HepG2 (cell line): ENCODE data around the gene NEK5. TPM values are rescaled to one million over a fixed set of nuclear protein-coding genes. Genes with fewer than 3 reads are reported as not detected.

Experiments
- ATAC-seq: fragments of 200-7000 bp; cut with Tn5 transposase; 3 replicates; pipeline ENCODE4 v1.9.1; 2020; ENCODE audit warnings: mild to moderate bottlenecking, moderate library complexity
- BruUV-seq: library from RNA; stranded (reverse); fragments of 400-500 nt; replicated peaks from 2 replicates; lab custom pipeline; 2021; lab: Mats Ljungman, UMichigan
- CTCF ChIA-PET: fragments of 300-600 bp; formaldehyde crosslinking; extraction: SDS; loops from one replicate; lab custom pipeline; 2021; ENCODE audit warnings: low total read pairs, inconsistent platforms, low intra/inter-chr PET ratio; lab: Yijun Ruan, JAX
- POLR2A ChIA-PET: fragments of 350-600 bp; sonication (Branson Sonifier 250); formaldehyde crosslinking; loops from one replicate; lab custom pipeline; 2020; ENCODE audit warnings: antibody characterized with exemption, inconsistent platforms; lab: Yijun Ruan, JAX
- DNase-seq: peaks from one replicate; pipeline ENCODE4 v3.0.0-alpha.2; 2015; ENCODE audit warnings: low spot score
- FAIRE-seq: peaks from 3 replicates; lab custom pipeline; 2011; peaks lifted over from hg19 to GRCh38; lab: Jason Lieb, UNC
- H2AFZ ChIP-seq: one replicate; pipeline ENCODE4 v1.6.1; 2011; ENCODE audit warnings: low read length, inconsistent platforms
- H3K27ac ChIP-seq: fragments of 300-600 bp; 3 replicates; pipeline ENCODE4 v1.8.0; 2011; ENCODE audit warnings: mixed run types, mild to moderate bottlenecking, mixed read lengths, low read length, inconsistent platforms; ENCODE audit not compliant: insufficient read depth; ENCODE audit errors: extremely low read length
- H3K27me3 ChIP-seq, 2 experiments: fragments of 200-600 bp in 1 of 2; 2 replicates in 1 of 2; 3 replicates in 1 of 2; pipeline versions ENCODE4 v1.6.0 to v1.8.0; 2011; ENCODE audit warnings: low read length in 2 of 2, mild to moderate bottlenecking in 2 of 2, moderate library complexity in 2 of 2, inconsistent platforms in 1 of 2; ENCODE audit not compliant: insufficient read depth in 2 of 2, control insufficient read depth in 1 of 2
- H3K36me3 ChIP-seq, 2 experiments: fragments of 200-600 bp in 1 of 2; replicated peaks in 1 of 2; 2 replicates in 1 of 2; 3 replicates in 1 of 2; pipeline versions ENCODE4 v1.5.1 to v1.8.0; 2011; ENCODE audit warnings: low read length in 2 of 2, inconsistent platforms in 1 of 2; ENCODE audit not compliant: insufficient read depth in 2 of 2, control insufficient read depth in 1 of 2
- H3K4me1 ChIP-seq: 2 replicates; pipeline ENCODE4 v1.5.1; 2012; ENCODE audit warnings: low read length, inconsistent platforms; ENCODE audit not compliant: insufficient read depth
- H3K4me2 ChIP-seq: 2 replicates; pipeline ENCODE4 v1.6.0; 2011; ENCODE audit warnings: low read depth, low read length, inconsistent platforms
- H3K4me3 ChIP-seq, 3 experiments: fragments of 200-600 bp in 1 of 3; sonication (generic), shearing (Covaris generic) in 1 of 3; replicated peaks in 1 of 3; 2 replicates each; pipeline ENCODE4 v1.5.1; 2011 to 2016; ENCODE audit warnings: low read length in 3 of 3, inconsistent platforms in 2 of 3, low read depth in 2 of 3, mild to moderate bottlenecking in 2 of 3, control low read depth in 1 of 3, mixed read lengths in 1 of 3; ENCODE audit not compliant: insufficient read depth in 1 of 3
- H3K79me2 ChIP-seq: one replicate; pipeline ENCODE4 v1.6.1; 2011; ENCODE audit warnings: low read length, inconsistent platforms; ENCODE audit not compliant: insufficient read depth
- H3K9ac ChIP-seq: 2 replicates; pipeline ENCODE4 v1.6.0; 2011; ENCODE audit warnings: mild to moderate bottlenecking, low read depth, low read length, inconsistent platforms; ENCODE audit not compliant: insufficient read depth
- H3K9me3 ChIP-seq: 2 replicates; pipeline ENCODE4 v1.5.1; 2012; ENCODE audit warnings: mild to moderate bottlenecking, low read length
- H4K20me1 ChIP-seq: 2 replicates; pipeline ENCODE4 v1.6.0; 2011; ENCODE audit warnings: inconsistent platforms, mild to moderate bottlenecking, low read length, moderate library complexity; ENCODE audit not compliant: insufficient read depth
- GLI4 ChIP-seq: sonication (generic); formaldehyde crosslinking; IDR thresholded peaks from 2 replicates; pipeline ENCODE4 v1.5.1; 2020; ENCODE audit warnings: missing genetic modification reagents, mild to moderate bottlenecking, moderate library complexity, borderline replicate concordance
- HNF1B ChIP-seq: sonication (generic); formaldehyde crosslinking; IDR thresholded peaks from 2 replicates; pipeline ENCODE4 v1.5.1; 2020; ENCODE audit warnings: mild to moderate bottlenecking, moderate library complexity, missing genetic modification reagents
- NR2C2 ChIP-seq: sonication (generic); formaldehyde crosslinking; IDR thresholded peaks from 2 replicates; pipeline ENCODE4 v1.4.0; 2020; ENCODE audit warnings: missing genetic modification reagents, mild to moderate bottlenecking, moderate library complexity, borderline replicate concordance
- SALL1 ChIP-seq: sonication (generic); formaldehyde crosslinking; IDR thresholded peaks from 2 replicates; pipeline ENCODE4 v1.8.0; 2022; ENCODE audit warnings: mild to moderate bottlenecking, missing genetic modification reagents
- SMAD9 ChIP-seq: sonication (generic); formaldehyde crosslinking; IDR thresholded peaks from 2 replicates; pipeline ENCODE4 v1.5.1; 2020; ENCODE audit warnings: mild to moderate bottlenecking, missing genetic modification reagents
- SNAPC2 ChIP-seq: sonication (generic); formaldehyde crosslinking; IDR thresholded peaks from 2 replicates; pipeline ENCODE4 v1.8.1; 2022; ENCODE audit warnings: mild to moderate bottlenecking, missing genetic modification reagents
- ZGPAT ChIP-seq: IDR thresholded peaks from 2 replicates; pipeline ENCODE4 v1.6.1; 2016; ENCODE audit warnings: mild to moderate bottlenecking
- ZNF121 ChIP-seq: sonication (generic); formaldehyde crosslinking; IDR thresholded peaks from 2 replicates; pipeline ENCODE4 v1.5.0; 2020; ENCODE audit warnings: mild to moderate bottlenecking, missing genetic modification reagents
- ZNF333 ChIP-seq: sonication (generic); formaldehyde crosslinking; IDR thresholded peaks from 2 replicates; pipeline ENCODE4 v1.4.0; 2020; ENCODE audit warnings: mild to moderate bottlenecking, missing genetic modification reagents, borderline replicate concordance
- ZNF501 ChIP-seq: sonication (generic); formaldehyde crosslinking; IDR thresholded peaks from 2 replicates; pipeline ENCODE4 v1.5.1; 2020; ENCODE audit warnings: mild to moderate bottlenecking, moderate library complexity, missing genetic modification reagents
- ZNF770 ChIP-seq: sonication (generic); formaldehyde crosslinking; IDR thresholded peaks from 2 replicates; pipeline ENCODE4 v1.5.0; 2020; ENCODE audit warnings: mild to moderate bottlenecking, missing genetic modification reagents
- ZNF839 ChIP-seq: sonication (generic); formaldehyde crosslinking; IDR thresholded peaks from 2 replicates; pipeline ENCODE4 v1.4.0; 2020; ENCODE audit warnings: missing genetic modification reagents, mild to moderate bottlenecking, borderline replicate concordance
- WGBS: methylation state at CpG from one replicate; pipeline ENCODE4 v1.1.6; 2017; ENCODE audit warnings: low lambda C conversion rate; 5-methylcytosine and 5-hydroxymethylcytosine counted together
- in situ Hi-C: cut with HindIII; loops from 2 replicates; pipeline ENCODE4 v1.10.0; 2017; ENCODE audit warnings: low pct_unique_long_range_greater_than_20kb; ENCODE audit not compliant: extremely low pct_ligation_motif_present
- intact Hi-C: fragments of 100-400 bp; cut with micrococcal nuclease; formaldehyde crosslinking; loops from one replicate; pipeline ENCODE4 v1.10.0; 2022; ENCODE audit not compliant: unreplicated experiment
- polyA plus RNA-seq, 8 experiments: library from polyadenylated mRNA; depleted of rRNA in 3 of 8; stranded (reverse) in 7 of 8; unstranded in 1 of 8; fragments of >200 nt; fragmentation: Illumina TruSeq in 4 of 8; extraction: Trizol in 4 of 8; gene quantifications; 2 replicates each; pipeline versions ENCODE4 v1.2.1 to v1.2.3, GENCODE V29; 2011 to 2016; ENCODE audit warnings: low read depth in 4 of 8, missing spikeins in 1 of 8, mixed read lengths in 1 of 8; ENCODE audit not compliant: insufficient read depth in 1 of 8
- total RNA-seq, 5 experiments: library from RNA; depleted of rRNA; stranded (reverse); fragments of >200 nt; fragmentation: Illumina TruSeq; extraction: Trizol; gene quantifications; 2 replicates each; pipeline ENCODE4 v1.2.3, GENCODE V29; 2016; ENCODE audit warnings: low read depth in 1 of 5
- TF ChIP-seq, protein P1 (sequence below): sonication (generic); formaldehyde crosslinking; conservative IDR thresholded peaks from 2 replicates; pipeline ENCODE4 v1.4.0; 2020; ENCODE audit warnings: missing genetic modification reagents
- TF ChIP-seq, protein P2 (sequence below): sonication (generic); formaldehyde crosslinking; IDR thresholded peaks from 2 replicates; pipeline ENCODE4 v1.5.0; 2020; ENCODE audit warnings: missing genetic modification reagents

The NEK5 gene
- total and polyA plus RNA-seq, 2 of the 13 experiments (the other 11 are each of a cell fraction or from before 2014, with no cell fraction given) = 0.12 to 0.22 TPM

DNA sequence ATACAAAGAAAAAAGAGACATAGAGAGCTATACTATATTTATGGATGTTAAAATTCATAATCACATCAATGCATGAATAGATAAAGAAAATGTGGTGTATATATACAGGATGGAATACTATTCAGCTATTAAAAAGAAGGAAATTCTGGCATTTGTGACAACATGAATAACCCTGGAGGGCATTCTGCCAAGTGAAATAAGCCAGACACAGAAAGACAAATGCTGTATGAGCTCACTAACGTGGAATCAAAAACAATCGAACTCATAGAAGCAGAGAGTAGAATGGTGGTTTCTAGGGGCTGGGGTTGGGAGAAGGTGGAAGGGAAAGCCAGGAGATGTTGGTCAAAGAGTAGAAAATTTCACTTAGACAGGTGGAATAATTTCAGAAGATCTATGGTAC is 80.4 kb downstream of the NEK5 start (continued):
- TF ChIP-seq, protein P1, sequence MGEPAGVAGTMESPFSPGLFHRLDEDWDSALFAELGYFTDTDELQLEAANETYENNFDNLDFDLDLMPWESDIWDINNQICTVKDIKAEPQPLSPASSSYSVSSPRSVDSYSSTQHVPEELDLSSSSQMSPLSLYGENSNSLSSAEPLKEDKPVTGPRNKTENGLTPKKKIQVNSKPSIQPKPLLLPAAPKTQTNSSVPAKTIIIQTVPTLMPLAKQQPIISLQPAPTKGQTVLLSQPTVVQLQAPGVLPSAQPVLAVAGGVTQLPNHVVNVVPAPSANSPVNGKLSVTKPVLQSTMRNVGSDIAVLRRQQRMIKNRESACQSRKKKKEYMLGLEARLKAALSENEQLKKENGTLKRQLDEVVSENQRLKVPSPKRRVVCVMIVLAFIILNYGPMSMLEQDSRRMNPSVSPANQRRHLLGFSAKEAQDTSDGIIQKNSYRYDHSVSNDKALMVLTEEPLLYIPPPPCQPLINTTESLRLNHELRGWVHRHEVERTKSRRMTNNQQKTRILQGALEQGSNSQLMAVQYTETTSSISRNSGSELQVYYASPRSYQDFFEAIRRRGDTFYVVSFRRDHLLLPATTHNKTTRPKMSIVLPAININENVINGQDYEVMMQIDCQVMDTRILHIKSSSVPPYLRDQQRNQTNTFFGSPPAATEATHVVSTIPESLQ = no peak

DNA sequence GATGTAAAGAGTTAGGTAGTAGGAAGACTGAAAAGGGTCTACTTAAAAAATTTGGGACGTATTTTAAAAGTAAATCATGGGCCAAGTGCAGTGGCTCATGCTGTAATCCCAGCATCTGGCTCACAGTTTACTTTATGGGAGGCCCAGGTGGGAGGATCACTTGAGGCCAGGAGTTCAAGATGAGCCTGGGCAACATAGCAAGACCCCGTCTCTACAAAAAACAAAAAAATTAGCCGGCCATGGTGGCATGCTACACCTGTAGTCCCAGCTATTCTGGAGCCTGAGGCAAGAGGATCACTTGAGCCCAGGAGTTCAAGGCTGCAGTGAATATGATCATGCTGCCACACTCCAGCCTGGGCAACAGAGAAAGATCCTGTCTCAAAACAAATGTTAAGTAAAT is 81.4 kb downstream of the NEK5 start:
- Histone ChIP-seq H3K4me1 (peaks cover 14% of the 10 kb centered on the region), H3K27me3 (no peaks in the 10 kb centered on the region), H3K4me2 (no peak overlapping the region), H3K9me3 (no peaks in the 10 kb centered on the region), H4K20me1 (no peaks in the 10 kb centered on the region), H2AFZ (no peak overlapping the region), H3K36me3 (no peaks in the 10 kb centered on the region), H3K27ac (no peak overlapping the region), H3K79me2 (no peaks in the 10 kb centered on the region), H3K4me3 (no peak overlapping the region), H3K9ac (no peak overlapping the region)
- FAIRE-seq = no peak
- no TSS peak for BruUV-seq
- intact Hi-C loops = no loop called here
- CTCF ChIA-PET = no interaction called here
- 71% methylated on average over 3 of the region's 3 CpGs for WGBS
- in situ Hi-C loops = no loop called here
- POLR2A ChIA-PET = no interaction called here
- DNase-seq = no peak
- no peak for ATAC-seq
- TF ChIP-seq, protein P2, sequence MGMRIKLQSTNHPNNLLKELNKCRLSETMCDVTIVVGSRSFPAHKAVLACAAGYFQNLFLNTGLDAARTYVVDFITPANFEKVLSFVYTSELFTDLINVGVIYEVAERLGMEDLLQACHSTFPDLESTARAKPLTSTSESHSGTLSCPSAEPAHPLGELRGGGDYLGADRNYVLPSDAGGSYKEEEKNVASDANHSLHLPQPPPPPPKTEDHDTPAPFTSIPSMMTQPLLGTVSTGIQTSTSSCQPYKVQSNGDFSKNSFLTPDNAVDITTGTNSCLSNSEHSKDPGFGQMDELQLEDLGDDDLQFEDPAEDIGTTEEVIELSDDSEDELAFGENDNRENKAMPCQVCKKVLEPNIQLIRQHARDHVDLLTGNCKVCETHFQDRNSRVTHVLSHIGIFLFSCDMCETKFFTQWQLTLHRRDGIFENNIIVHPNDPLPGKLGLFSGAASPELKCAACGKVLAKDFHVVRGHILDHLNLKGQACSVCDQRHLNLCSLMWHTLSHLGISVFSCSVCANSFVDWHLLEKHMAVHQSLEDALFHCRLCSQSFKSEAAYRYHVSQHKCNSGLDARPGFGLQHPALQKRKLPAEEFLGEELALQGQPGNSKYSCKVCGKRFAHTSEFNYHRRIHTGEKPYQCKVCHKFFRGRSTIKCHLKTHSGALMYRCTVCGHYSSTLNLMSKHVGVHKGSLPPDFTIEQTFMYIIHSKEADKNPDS (CRISPR knock-in tag) = no peak
- TF ChIP-seq ZNF501 (CRISPR knock-in tag) = no peak
- no peak for TF ChIP-seq ZGPAT
- TF ChIP-seq GLI4 = no peak
- no peak for TF ChIP-seq SMAD9 (CRISPR knock-in tag)
- no peak for TF ChIP-seq ZNF333 (CRISPR knock-in tag)
- no peak for TF ChIP-seq HNF1B (CRISPR knock-in tag)
- TF ChIP-seq ZNF839 (CRISPR knock-in tag) = no peak
- no peak for TF ChIP-seq SNAPC2 (CRISPR knock-in tag)
- peak; percentile 72 for TF ChIP-seq ZNF770 (CRISPR knock-in tag)
- TF ChIP-seq ZNF121 (CRISPR knock-in tag) = peak; percentile 74
- no peak for TF ChIP-seq NR2C2 (CRISPR knock-in tag)
- TF ChIP-seq SALL1 (CRISPR knock-in tag) = no peak
